HepG2 (cell line): ENCODE measurements around the gene NSMCE1. TPM values are rescaled to one million over a fixed set of nuclear protein-coding genes. Genes with fewer than 3 reads are reported as not detected.
A peak's percentile ranks its signal among the peaks of the same experiment; 100 is the strongest.

Source experiments
- ARID2 ChIP-seq: sonication (generic); formaldehyde crosslinking; IDR thresholded peaks from 2 replicates; pipeline ENCODE4 v1.8.1; 2022; ENCODE audit warnings: mild to moderate bottlenecking, missing genetic modification reagents, borderline replicate concordance
- FOXJ3 ChIP-seq: sonication (generic); formaldehyde crosslinking; IDR thresholded peaks from 2 replicates; pipeline ENCODE4 v1.4.0; 2020; ENCODE audit warnings: missing genetic modification reagents, mild to moderate bottlenecking, borderline replicate concordance
- GTF3A ChIP-seq: sonication (generic); formaldehyde crosslinking; conservative IDR thresholded peaks from 2 replicates; pipeline ENCODE4 v1.4.0; 2020; ENCODE audit warnings: mild to moderate bottlenecking, missing genetic modification reagents
- JUND ChIP-seq: sonication (generic); formaldehyde crosslinking; IDR thresholded peaks from 2 replicates; pipeline ENCODE4 v1.8.0; 2022; ENCODE audit warnings: mild to moderate bottlenecking, missing genetic modification reagents
- KDM4B ChIP-seq: sonication (generic); formaldehyde crosslinking; IDR thresholded peaks from 2 replicates; pipeline ENCODE4 v1.4.0; 2020; ENCODE audit warnings: missing genetic modification reagents
- KLF11 ChIP-seq: IDR thresholded peaks from 2 replicates; pipeline ENCODE4 v1.6.1; 2016; ENCODE audit warnings: missing compliant biosample characterization
- NCOA1 ChIP-seq: sonication (generic); formaldehyde crosslinking; IDR thresholded peaks from 2 replicates; pipeline ENCODE4 v1.9.0; 2021; ENCODE audit warnings: missing genetic modification reagents
- NFIC ChIP-seq: IDR thresholded peaks from 2 replicates; pipeline ENCODE4 v1.6.1; 2012; ENCODE audit warnings: mild to moderate bottlenecking, low read length, inconsistent platforms
- RFXAP ChIP-seq: sonication (generic); formaldehyde crosslinking; IDR thresholded peaks from 2 replicates; pipeline ENCODE4 v1.4.0; 2020; ENCODE audit warnings: missing genetic modification reagents, borderline replicate concordance
- SMAD1 ChIP-seq: sonication (generic); formaldehyde crosslinking; IDR thresholded peaks from 2 replicates; pipeline ENCODE4 v1.4.0; 2020; ENCODE audit warnings: missing genetic modification reagents, low read depth, mild to moderate bottlenecking, borderline replicate concordance
- TBL1XR1 ChIP-seq: fragments of 150-350 bp; IDR thresholded peaks from 2 replicates; pipeline ENCODE4 v1.6.1; 2014; ENCODE audit warnings: borderline replicate concordance, low read length; ENCODE audit not compliant: partially characterized antibody
- THYN1 ChIP-seq: sonication (generic); formaldehyde crosslinking; IDR thresholded peaks from 2 replicates; pipeline ENCODE4 v1.8.1; 2023; ENCODE audit warnings: low read depth, mild to moderate bottlenecking, moderate library complexity, missing genetic modification reagents, borderline replicate concordance
- ZFP82 ChIP-seq: sonication (generic); formaldehyde crosslinking; IDR thresholded peaks from 2 replicates; pipeline ENCODE4 v1.5.1; 2020; ENCODE audit warnings: mild to moderate bottlenecking, missing genetic modification reagents, borderline replicate concordance
- ZFX ChIP-seq: sonication (generic); formaldehyde crosslinking; IDR thresholded peaks from 2 replicates; pipeline ENCODE4 v1.4.0; 2020; ENCODE audit warnings: mild to moderate bottlenecking, low read depth, missing genetic modification reagents, moderate library complexity
- ZMYM2 ChIP-seq: sonication (generic); formaldehyde crosslinking; IDR thresholded peaks from 2 replicates; pipeline ENCODE4 v1.8.0; 2022; ENCODE audit warnings: mild to moderate bottlenecking, missing genetic modification reagents
- ZNF292 ChIP-seq: sonication (generic); formaldehyde crosslinking; IDR thresholded peaks from 2 replicates; pipeline ENCODE4 v1.8.1; 2022; ENCODE audit warnings: mild to moderate bottlenecking, low read depth, missing genetic modification reagents, borderline replicate concordance
- ZNF558 ChIP-seq: sonication (generic); formaldehyde crosslinking; IDR thresholded peaks from 2 replicates; pipeline ENCODE4 v1.9.0; 2022; ENCODE audit warnings: mild to moderate bottlenecking, missing genetic modification reagents, borderline replicate concordance
- ZNF563 ChIP-seq: sonication (generic); formaldehyde crosslinking; IDR thresholded peaks from 2 replicates; pipeline ENCODE4 v1.8.0; 2022; ENCODE audit warnings: mild to moderate bottlenecking, moderate library complexity, missing genetic modification reagents
- ZNF644 ChIP-seq: IDR thresholded peaks from 2 replicates; pipeline ENCODE4 v1.6.1; 2016; ENCODE audit warnings: low read depth
- ZNF672 ChIP-seq: sonication (generic); formaldehyde crosslinking; IDR thresholded peaks from 2 replicates; pipeline ENCODE4 v1.8.1; 2022; ENCODE audit warnings: missing genetic modification reagents
- polyA plus RNA-seq, 8 experiments: library from polyadenylated mRNA; depleted of rRNA in 3 of 8; stranded (reverse) in 7 of 8; unstranded in 1 of 8; fragments of >200 nt; fragmentation: Illumina TruSeq in 4 of 8; extraction: Trizol in 4 of 8; gene quantifications; 2 replicates each; pipeline versions ENCODE4 v1.2.1 to v1.2.3, GENCODE V29; 2011 to 2016; ENCODE audit warnings: low read depth in 4 of 8, missing spikeins in 1 of 8, mixed read lengths in 1 of 8; ENCODE audit not compliant: insufficient read depth in 1 of 8
- total RNA-seq, 5 experiments: library from RNA; depleted of rRNA; stranded (reverse); fragments of >200 nt; fragmentation: Illumina TruSeq; extraction: Trizol; gene quantifications; 2 replicates each; pipeline ENCODE4 v1.2.3, GENCODE V29; 2016; ENCODE audit warnings: low read depth in 1 of 5
- TF ChIP-seq, protein P1 (sequence below): sonication (generic); formaldehyde crosslinking; IDR thresholded peaks from 2 replicates; pipeline ENCODE4 v1.4.0; 2020; ENCODE audit warnings: low read depth, mild to moderate bottlenecking, missing genetic modification reagents
- TF ChIP-seq, protein P2 (sequence below): sonication (generic); formaldehyde crosslinking; IDR thresholded peaks from 2 replicates; pipeline ENCODE4 v1.8.1; 2023; ENCODE audit warnings: mild to moderate bottlenecking, missing genetic modification reagents, borderline replicate concordance
- TF ChIP-seq, protein P3 (sequence below): IDR thresholded peaks from 2 replicates; pipeline ENCODE4 v1.6.1; 2016; ENCODE audit warnings: mild to moderate bottlenecking, missing biosample characterization, missing genetic modification reagents
- TF ChIP-seq, protein P4 (sequence below), 2 experiments: sonication (generic) in 1 of 2; formaldehyde crosslinking in 1 of 2; IDR thresholded peaks; 2 replicates each; pipeline versions ENCODE4 v1.5.1 to v1.6.1; 2011 to 2020; ENCODE audit warnings: borderline replicate concordance in 1 of 2, low read depth in 1 of 2, low read length in 1 of 2, mild to moderate bottlenecking in 1 of 2, missing genetic modification reagents in 1 of 2, moderate library complexity in 1 of 2
- TF ChIP-seq, protein P5 (sequence below): sonication (generic); formaldehyde crosslinking; IDR thresholded peaks from 2 replicates; pipeline ENCODE4 v1.5.0; 2020; ENCODE audit warnings: missing genetic modification reagents

NSMCE1 gene
- total and polyA plus RNA-seq, 2 of the 13 experiments (the other 11 are each of a cell fraction or from before 2014, with no cell fraction given) = 42.7 to 52.9 TPM

DNA sequence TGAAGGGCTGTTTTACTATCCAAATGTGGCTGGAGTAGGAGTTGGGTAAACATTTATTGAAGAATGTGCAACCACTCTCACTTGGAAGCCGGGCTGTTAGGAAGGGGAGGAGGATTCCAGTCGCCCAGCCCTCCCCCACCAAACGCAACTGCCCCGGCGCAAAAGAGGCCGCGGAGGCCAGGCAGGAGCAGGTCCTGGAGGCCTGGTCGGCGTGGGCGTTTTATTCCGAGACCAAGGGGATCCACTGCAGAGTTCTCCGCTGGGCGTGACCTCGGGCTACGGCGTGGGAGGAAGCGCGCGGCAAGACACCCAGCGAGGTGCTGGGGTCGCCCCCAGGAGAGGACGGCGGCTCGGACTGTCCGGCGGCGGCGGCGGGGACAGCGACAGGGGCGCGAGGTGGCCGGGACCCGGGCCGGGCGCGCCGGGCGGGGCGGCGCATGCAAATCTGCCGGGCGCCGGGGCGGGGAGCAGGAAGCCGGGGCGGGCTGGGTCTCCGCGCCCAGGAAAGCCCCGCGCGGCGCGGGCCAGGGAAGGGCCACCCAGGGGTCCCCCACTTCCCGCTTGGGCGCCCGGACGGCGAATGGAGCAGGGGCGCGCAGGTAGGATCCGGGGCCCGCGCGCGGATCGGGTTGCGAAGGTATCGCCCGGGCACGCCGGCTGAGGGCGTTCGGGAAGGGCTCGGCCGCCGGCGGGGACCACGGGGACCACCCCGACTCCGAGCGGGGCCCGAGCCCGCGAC lies 45.0 kb upstream of the NSMCE1 start, which contains the start of gene IL4R (continued):
- TF ChIP-seq, protein P1, sequence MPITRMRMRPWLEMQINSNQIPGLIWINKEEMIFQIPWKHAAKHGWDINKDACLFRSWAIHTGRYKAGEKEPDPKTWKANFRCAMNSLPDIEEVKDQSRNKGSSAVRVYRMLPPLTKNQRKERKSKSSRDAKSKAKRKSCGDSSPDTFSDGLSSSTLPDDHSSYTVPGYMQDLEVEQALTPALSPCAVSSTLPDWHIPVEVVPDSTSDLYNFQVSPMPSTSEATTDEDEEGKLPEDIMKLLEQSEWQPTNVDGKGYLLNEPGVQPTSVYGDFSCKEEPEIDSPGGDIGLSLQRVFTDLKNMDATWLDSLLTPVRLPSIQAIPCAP (CRISPR knock-in tag) = 0 out of 2 replicates have a peak, but pooled peaks have one; percentile 65
- no peak for TF ChIP-seq ZNF672
- 0 out of 2 replicates have a peak, but pooled peaks have one; percentile 40 for TF ChIP-seq KDM4B (CRISPR knock-in tag)
- TF ChIP-seq ZNF292 = peak; percentile 88; the same call in 1 of the 2 replicates
- TF ChIP-seq JUND = no peak
- peak; percentile 70; the same call in 1 of the 2 replicates for TF ChIP-seq KLF11 (CRISPR knock-in tag)
- TF ChIP-seq SMAD1 (CRISPR knock-in tag) = 0 out of 2 replicates have a peak, but pooled peaks have one; percentile 79
- TF ChIP-seq ZNF558 = peak; percentile 66; the same call in 1 of the 2 replicates
- TF ChIP-seq ZNF563 (CRISPR knock-in tag) = peak; percentile 85; the same call in 1 of the 2 replicates
- 0 out of 2 replicates have a peak, but pooled peaks have one; percentile 15 for TF ChIP-seq ZFP82 (CRISPR knock-in tag)
- TF ChIP-seq ZFX (CRISPR knock-in tag) = peak; percentile 96
- peak; percentile 72; the same call in 1 of the 2 replicates for TF ChIP-seq RFXAP (CRISPR knock-in tag)
- no peak for TF ChIP-seq THYN1 (CRISPR knock-in tag)
- TF ChIP-seq, protein P2, sequence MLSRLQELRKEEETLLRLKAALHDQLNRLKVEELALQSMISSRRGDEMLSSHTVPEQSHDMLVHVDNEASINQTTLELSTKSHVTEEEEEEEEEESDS (CRISPR knock-in tag) = no peak
- TF ChIP-seq NCOA1 (CRISPR knock-in tag) = peak; percentile 25; the same call in 1 of the 2 replicates
- 0 out of 2 replicates have a peak, but pooled peaks have one; percentile 34 for TF ChIP-seq FOXJ3 (CRISPR knock-in tag)
- peak; percentile 60 for TF ChIP-seq TBL1XR1
- no peak for TF ChIP-seq ARID2
- TF ChIP-seq, protein P3, sequence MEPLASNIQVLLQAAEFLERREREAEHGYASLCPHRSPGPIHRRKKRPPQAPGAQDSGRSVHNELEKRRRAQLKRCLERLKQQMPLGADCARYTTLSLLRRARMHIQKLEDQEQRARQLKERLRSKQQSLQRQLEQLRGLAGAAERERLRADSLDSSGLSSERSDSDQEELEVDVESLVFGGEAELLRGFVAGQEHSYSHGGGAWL = peak; percentile 89
- no peak for TF ChIP-seq NFIC
- TF ChIP-seq, protein P4, sequence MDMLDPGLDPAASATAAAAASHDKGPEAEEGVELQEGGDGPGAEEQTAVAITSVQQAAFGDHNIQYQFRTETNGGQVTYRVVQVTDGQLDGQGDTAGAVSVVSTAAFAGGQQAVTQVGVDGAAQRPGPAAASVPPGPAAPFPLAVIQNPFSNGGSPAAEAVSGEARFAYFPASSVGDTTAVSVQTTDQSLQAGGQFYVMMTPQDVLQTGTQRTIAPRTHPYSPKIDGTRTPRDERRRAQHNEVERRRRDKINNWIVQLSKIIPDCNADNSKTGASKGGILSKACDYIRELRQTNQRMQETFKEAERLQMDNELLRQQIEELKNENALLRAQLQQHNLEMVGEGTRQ (IDR thresholded peaks at IDR 0.05; ENCODE audit: low read depth, low read length) = no peak
- TF ChIP-seq, protein P4 (CRISPR knock-in tag; IDR thresholded peaks at IDR 0.05; ENCODE audit: borderline replicate concordance) = no peak
- TF ChIP-seq GTF3A (CRISPR knock-in tag) = no peak
- TF ChIP-seq, protein P5, sequence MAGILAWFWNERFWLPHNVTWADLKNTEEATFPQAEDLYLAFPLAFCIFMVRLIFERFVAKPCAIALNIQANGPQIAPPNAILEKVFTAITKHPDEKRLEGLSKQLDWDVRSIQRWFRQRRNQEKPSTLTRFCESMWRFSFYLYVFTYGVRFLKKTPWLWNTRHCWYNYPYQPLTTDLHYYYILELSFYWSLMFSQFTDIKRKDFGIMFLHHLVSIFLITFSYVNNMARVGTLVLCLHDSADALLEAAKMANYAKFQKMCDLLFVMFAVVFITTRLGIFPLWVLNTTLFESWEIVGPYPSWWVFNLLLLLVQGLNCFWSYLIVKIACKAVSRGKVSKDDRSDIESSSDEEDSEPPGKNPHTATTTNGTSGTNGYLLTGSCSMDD (CRISPR knock-in tag) = no peak
- TF ChIP-seq ZMYM2 = no peak
- TF ChIP-seq ZNF644 (CRISPR knock-in tag) = peak; percentile 70; the same call in 1 of the 2 replicates
